ENCODE results near the gene COG5. TPM values are rescaled to one million over a fixed set of nuclear protein-coding genes. Genes with fewer than 3 reads are reported as not detected.

The COG5 gene
- total RNA-seq, 1 donor from 2014 or later = 21.4 TPM

DNA sequence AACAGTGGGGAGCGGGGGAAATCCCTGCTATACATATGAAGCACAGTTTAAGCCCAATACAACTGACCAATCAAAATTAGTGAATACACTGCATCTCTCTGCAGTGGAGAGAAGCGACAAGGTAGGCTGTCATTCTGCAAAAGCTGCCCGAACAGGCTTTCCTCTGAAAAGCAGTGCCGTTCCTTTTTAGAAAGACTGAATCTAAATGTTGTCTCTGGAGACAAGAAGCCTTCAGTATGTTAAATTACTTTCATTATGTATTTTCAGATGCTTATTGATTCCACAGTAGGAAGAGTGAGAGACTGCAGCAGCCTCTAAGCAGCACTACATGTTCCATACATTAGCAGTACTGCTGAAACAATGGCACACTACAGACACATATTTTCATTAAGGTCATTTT lies 93.8 kb downstream of the COG5 start, which contains the start of gene GPR22:
GPR22 (plus strand) TSS at position 129 of the 400 bp plus-strand sequence. CDS start 4,004 bp downstream, outside the sequence.
- Histone ChIP-seq H3K9ac (ENCODE audit: low read depth in 1 of 3, low read length in 3 of 3) (no peak within 1 kb of the TSS), H3K9me3 (ENCODE audit: control insufficient read depth in 3 of 3, low read length in 3 of 3) (no peaks in the 10 kb centered on the region), H3K36me3 (ENCODE audit: control insufficient read depth in 3 of 3, insufficient read depth in 3 of 3, low read length in 3 of 3) (no peaks in the 10 kb centered on the region), H3K4me1 (ENCODE audit: control insufficient read depth in 3 of 3, insufficient read depth in 3 of 3, low read length in 3 of 3) (no peaks in the 10 kb centered on the region), H3K27me3 (ENCODE audit: control insufficient read depth in 3 of 3, insufficient read depth in 3 of 3, low read length in 3 of 3) (no peaks in the 10 kb centered on the region), H3K4me3 (ENCODE audit: low read length in 3 of 3) (no peak within 1 kb of the TSS), H3K27ac (ENCODE audit: low read depth, low read length) (no peak within 1 kb of the TSS)

DNA sequence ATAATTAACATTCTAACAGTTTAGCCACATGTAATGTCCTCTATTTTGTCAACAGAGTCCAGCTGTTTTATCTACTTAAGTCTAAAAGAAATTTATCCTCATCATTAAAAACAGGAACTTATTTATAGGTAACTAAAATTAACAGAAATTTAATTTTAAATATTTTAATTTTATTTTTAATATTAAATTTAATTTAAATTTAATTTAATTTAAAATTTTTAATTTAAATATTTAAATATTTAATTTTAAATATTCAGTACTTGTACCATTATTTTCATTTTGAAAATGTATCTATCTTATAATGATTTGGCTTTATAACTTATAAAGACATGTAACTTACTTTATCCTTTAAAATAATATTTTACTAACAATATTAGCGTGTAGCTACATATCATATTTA lies 94.9 kb downstream of the COG5 start:
- no peak overlapping the region for H3K27ac ChIP-seq (ENCODE audit: low read depth, low read length)
- no peaks in the 10 kb centered on the region for H3K4me1 ChIP-seq (ENCODE audit: control insufficient read depth in 3 of 3, insufficient read depth in 3 of 3, low read length in 3 of 3)
- no peaks in the 10 kb centered on the region for H3K27me3 ChIP-seq (ENCODE audit: control insufficient read depth in 3 of 3, insufficient read depth in 3 of 3, low read length in 3 of 3)
- H3K9me3 ChIP-seq (ENCODE audit: control insufficient read depth in 3 of 3, low read length in 3 of 3) = no peaks in the 10 kb centered on the region
- no peaks in the 10 kb centered on the region for H3K36me3 ChIP-seq (ENCODE audit: control insufficient read depth in 3 of 3, insufficient read depth in 3 of 3, low read length in 3 of 3)
- H3K9ac ChIP-seq (ENCODE audit: low read depth in 1 of 3, low read length in 3 of 3) = no peak overlapping the region
- no peak overlapping the region for H3K4me3 ChIP-seq (ENCODE audit: low read length in 3 of 3)

DNA sequence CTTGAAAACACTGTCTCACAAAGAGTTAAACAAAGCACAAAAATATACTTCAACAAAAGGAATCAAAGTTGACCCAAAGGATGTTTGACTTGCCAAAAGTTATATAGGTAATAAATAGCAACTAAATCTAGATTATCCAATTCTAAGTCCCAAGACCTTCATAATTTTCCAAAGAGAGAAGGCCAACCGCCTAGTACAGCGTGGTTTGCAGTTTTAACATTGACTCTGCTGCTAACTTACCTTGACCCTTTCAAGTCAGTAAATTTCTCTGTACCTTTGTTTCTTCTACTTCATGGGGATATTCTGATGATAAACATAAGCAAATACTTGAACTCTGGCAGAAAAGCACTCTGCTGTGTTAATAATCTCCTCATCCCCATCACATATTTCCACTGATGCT lies 95.7 kb downstream of the COG5 start:
- Histone ChIP-seq H3K4me3 (ENCODE audit: low read length in 3 of 3) (no peak overlapping the region), H3K27me3 (ENCODE audit: control insufficient read depth in 3 of 3, insufficient read depth in 3 of 3, low read length in 3 of 3) (no peaks in the 10 kb centered on the region), H3K9ac (ENCODE audit: low read depth in 1 of 3, low read length in 3 of 3) (no peak overlapping the region), H3K27ac (ENCODE audit: low read depth, low read length) (no peak overlapping the region), H3K9me3 (ENCODE audit: control insufficient read depth in 3 of 3, low read length in 3 of 3) (no peaks in the 10 kb centered on the region), H3K4me1 (ENCODE audit: control insufficient read depth in 3 of 3, insufficient read depth in 3 of 3, low read length in 3 of 3) (no peaks in the 10 kb centered on the region), H3K36me3 (ENCODE audit: control insufficient read depth in 3 of 3, insufficient read depth in 3 of 3, low read length in 3 of 3) (no peaks in the 10 kb centered on the region)

DNA sequence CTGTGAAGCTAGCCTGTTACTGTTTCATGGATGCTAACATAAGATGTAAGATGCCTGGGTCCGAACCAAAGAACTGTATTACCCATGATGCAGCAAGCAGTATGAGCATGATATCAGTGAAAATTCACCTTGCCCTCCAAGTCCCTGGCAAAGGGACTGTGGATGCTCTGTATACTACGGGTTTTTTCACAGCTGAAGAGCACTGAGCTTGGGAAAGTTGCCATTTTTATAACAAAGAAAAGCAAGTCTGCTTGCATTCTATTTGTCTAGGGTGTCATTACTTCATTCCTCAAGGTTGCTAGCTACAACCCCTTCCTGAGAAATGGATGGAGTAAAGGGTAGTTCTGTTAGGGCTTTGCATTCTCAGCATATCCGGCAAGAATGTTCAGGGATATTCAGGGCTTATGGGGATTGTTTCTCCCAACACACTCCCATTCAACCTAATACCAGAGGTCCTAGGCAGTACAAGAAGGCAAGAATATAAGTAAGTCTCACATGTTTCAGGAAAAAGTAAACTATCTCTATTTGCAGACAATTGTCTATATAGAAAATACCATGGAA lies 99.0 kb downstream of the COG5 start:
- H3K9ac ChIP-seq (ENCODE audit: low read depth in 1 of 3, low read length in 3 of 3) = no peak overlapping the region
- H3K27ac ChIP-seq (ENCODE audit: low read depth, low read length) = no peak overlapping the region
- no peaks in the 10 kb centered on the region for H3K27me3 ChIP-seq (ENCODE audit: control insufficient read depth in 3 of 3, insufficient read depth in 3 of 3, low read length in 3 of 3)
- no peaks in the 10 kb centered on the region for H3K4me1 ChIP-seq (ENCODE audit: control insufficient read depth in 3 of 3, insufficient read depth in 3 of 3, low read length in 3 of 3)
- no peaks in the 10 kb centered on the region for H3K9me3 ChIP-seq (ENCODE audit: control insufficient read depth in 3 of 3, low read length in 3 of 3)
- no peak overlapping the region for H3K4me3 ChIP-seq (ENCODE audit: low read length in 3 of 3)
- no peaks in the 10 kb centered on the region for H3K36me3 ChIP-seq (ENCODE audit: control insufficient read depth in 3 of 3, insufficient read depth in 3 of 3, low read length in 3 of 3)

DNA sequence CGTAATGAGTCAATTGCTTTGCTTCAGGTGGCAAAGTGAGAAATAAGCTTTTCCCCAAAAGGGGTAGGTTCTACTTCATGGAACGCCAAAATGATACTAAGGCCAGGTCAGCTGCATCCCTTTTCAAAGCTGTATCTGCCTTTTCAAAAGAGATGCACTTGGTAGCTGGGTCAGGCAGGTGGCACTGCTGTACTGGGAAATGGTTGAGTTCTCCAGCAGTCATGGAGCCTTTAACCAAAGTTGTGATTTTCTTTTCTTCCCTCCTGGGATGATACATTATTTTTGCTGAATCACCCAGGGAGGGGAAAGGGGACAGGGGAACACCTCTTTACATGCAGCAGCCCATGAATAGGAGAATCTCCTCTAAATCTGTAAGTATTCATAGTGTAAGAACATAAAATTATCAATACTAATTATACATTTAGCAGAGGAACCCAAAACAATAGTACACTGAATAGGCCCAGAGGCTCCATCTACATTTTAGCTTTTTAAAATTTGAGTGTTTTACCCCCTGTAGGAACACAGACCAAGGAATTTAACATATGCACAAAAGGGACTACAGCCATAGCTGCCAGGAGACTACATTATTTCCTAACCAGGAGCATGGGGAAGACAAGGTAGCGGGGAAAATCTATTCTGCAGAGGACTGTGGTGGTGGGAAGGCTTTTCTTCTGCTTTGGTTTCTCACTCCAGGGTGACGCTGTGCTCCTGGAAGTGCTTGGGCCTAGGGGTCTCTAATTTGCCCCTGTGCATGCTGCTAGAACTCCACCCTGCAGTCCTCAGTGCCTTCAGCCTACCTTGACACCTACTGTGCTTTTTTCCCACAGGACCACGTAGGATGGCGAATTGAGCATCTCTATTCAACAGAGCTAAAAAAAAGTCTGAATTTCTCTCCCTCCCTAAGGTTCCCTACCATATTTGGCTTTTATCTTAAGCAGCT lies 100.3 kb downstream of the COG5 start:
- no peak overlapping the region for H3K27ac ChIP-seq (ENCODE audit: low read depth, low read length)
- no peak overlapping the region for H3K9ac ChIP-seq (ENCODE audit: low read depth in 1 of 3, low read length in 3 of 3)
- H3K4me3 ChIP-seq (ENCODE audit: low read length in 3 of 3) = no peak overlapping the region
- H3K4me1 ChIP-seq (ENCODE audit: control insufficient read depth in 3 of 3, insufficient read depth in 3 of 3, low read length in 3 of 3) = no peaks in the 10 kb centered on the region
- no peaks in the 10 kb centered on the region for H3K9me3 ChIP-seq (ENCODE audit: control insufficient read depth in 3 of 3, low read length in 3 of 3)
- H3K27me3 ChIP-seq (ENCODE audit: control insufficient read depth in 3 of 3, insufficient read depth in 3 of 3, low read length in 3 of 3) = no peaks in the 10 kb centered on the region
- H3K36me3 ChIP-seq (ENCODE audit: control insufficient read depth in 3 of 3, insufficient read depth in 3 of 3, low read length in 3 of 3) = peaks cover 0 to 2% (median 0%) of the 10 kb centered on the region in 3 donors

DNA sequence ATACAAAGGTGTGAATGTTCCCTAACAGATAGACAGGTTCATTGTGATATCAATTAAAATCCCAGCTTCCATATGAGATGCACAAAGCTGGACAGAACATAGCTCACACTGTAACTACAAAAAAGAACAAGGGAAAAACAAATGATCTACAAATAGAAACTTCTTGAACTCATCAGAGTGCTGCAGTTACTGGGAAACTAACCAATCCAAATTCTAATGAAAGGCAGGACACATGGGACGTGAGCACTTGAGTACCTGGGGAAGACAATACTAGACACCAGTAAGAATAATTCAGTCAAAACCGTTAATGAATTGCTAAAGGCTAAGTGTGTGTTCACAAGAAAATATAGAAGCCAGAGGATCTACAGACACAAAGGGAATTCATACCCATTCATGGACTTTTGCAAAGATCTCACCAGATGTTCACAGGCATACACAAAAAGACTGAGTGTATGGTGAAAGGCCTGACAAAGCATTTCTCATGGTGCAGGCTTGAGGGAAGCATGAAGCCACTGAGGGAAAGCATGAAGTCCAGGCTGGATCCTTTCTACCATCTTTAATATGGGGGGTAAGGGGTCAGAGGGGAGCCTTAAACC lies 101.7 kb downstream of the COG5 start:
- H3K27me3 ChIP-seq (ENCODE audit: control insufficient read depth in 3 of 3, insufficient read depth in 3 of 3, low read length in 3 of 3) = no peaks in the 10 kb centered on the region
- no peak overlapping the region for H3K9ac ChIP-seq (ENCODE audit: low read depth in 1 of 3, low read length in 3 of 3)
- H3K36me3 ChIP-seq (ENCODE audit: control insufficient read depth in 3 of 3, insufficient read depth in 3 of 3, low read length in 3 of 3) = peaks cover 0 to 3% (median 0%) of the 10 kb centered on the region in 3 donors
- H3K9me3 ChIP-seq (ENCODE audit: control insufficient read depth in 3 of 3, low read length in 3 of 3) = no peaks in the 10 kb centered on the region
- no peak overlapping the region for H3K4me3 ChIP-seq (ENCODE audit: low read length in 3 of 3)
- no peaks in the 10 kb centered on the region for H3K4me1 ChIP-seq (ENCODE audit: control insufficient read depth in 3 of 3, insufficient read depth in 3 of 3, low read length in 3 of 3)
- H3K27ac ChIP-seq (ENCODE audit: low read depth, low read length) = no peak overlapping the region

DNA sequence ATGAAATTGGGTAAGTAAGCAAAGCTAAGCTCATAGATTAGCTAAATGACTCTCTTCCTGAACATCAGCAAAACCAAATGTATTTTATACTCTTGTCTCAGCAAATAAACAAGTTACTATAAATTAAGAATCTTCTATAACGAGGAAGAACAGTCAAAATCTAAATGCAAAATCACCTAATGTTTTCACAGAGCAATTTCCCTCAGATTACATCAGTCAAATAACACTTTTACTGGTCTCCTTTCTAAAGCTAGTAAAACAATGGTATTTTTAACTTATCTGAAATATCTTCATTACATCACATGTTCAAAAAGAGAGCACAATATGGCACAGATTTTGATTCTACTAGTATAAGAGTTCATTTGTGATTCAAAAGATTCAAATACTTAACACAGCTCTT lies 110.3 kb downstream of the COG5 start:
- Histone ChIP-seq H3K4me1 (ENCODE audit: control insufficient read depth in 3 of 3, insufficient read depth in 3 of 3, low read length in 3 of 3) (no peaks in the 10 kb centered on the region), H3K4me3 (ENCODE audit: low read length in 3 of 3) (no peak overlapping the region), H3K27me3 (ENCODE audit: control insufficient read depth in 3 of 3, insufficient read depth in 3 of 3, low read length in 3 of 3) (no peaks in the 10 kb centered on the region), H3K36me3 (ENCODE audit: control insufficient read depth in 3 of 3, insufficient read depth in 3 of 3, low read length in 3 of 3) (peaks cover 0 to 2% (median 1%) of the 10 kb centered on the region in 3 donors), H3K9ac (ENCODE audit: low read depth in 1 of 3, low read length in 3 of 3) (no peak overlapping the region), H3K9me3 (ENCODE audit: control insufficient read depth in 3 of 3, low read length in 3 of 3) (no peaks in the 10 kb centered on the region), H3K27ac (ENCODE audit: low read depth, low read length) (no peak overlapping the region)

DNA sequence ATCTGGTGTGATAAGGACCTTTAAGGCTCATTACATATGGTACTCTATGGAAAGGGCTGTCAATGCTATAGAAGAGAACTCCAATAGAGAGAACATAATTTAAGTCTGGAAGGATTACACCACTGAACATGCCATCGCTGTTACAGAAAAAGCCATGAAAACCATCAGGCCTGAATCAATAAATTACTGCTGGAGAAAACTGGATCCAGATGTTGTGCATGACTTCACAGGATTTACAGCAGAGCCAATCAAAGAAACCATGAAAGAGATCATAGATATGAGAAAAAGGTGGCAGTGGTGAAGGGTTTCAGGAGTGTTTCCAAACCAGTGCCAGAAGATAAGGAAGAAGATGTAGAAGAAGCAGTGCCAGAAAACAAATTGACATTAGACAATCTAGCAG lies 112.8 kb downstream of the COG5 start:
- Histone ChIP-seq H3K27me3 (ENCODE audit: control insufficient read depth in 3 of 3, insufficient read depth in 3 of 3, low read length in 3 of 3) (no peaks in the 10 kb centered on the region), H3K4me1 (ENCODE audit: control insufficient read depth in 3 of 3, insufficient read depth in 3 of 3, low read length in 3 of 3) (no peaks in the 10 kb centered on the region), H3K4me3 (ENCODE audit: low read length in 3 of 3) (no peak overlapping the region), H3K9ac (ENCODE audit: low read depth in 1 of 3, low read length in 3 of 3) (no peak overlapping the region), H3K36me3 (ENCODE audit: control insufficient read depth in 3 of 3, insufficient read depth in 3 of 3, low read length in 3 of 3) (peaks cover 0 to 2% (median 0%) of the 10 kb centered on the region in 3 donors), H3K27ac (ENCODE audit: low read depth, low read length) (no peak overlapping the region), H3K9me3 (ENCODE audit: control insufficient read depth in 3 of 3, low read length in 3 of 3) (no peaks in the 10 kb centered on the region)

DNA sequence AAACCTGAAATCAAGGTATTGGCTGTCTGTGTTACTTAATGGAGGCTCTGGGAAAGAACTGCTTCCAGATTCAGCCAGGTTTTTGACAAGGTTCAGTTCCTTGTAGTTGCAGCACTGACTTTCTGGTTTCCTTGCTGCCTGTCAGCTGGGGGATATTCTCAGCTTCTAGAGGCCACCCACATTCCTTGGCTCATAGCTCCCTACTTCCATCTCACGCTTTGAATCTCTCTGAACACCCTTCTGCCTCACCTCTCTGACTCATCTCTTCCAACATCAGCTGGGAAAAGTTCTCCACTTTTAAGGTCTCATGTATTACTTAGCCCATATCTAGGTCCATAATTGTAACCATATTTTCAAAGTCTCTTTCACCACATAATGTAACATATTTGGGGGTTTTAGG lies 116.7 kb downstream of the COG5 start:
- no peak overlapping the region for H3K9ac ChIP-seq (ENCODE audit: low read depth in 1 of 3, low read length in 3 of 3)
- H3K36me3 ChIP-seq (ENCODE audit: control insufficient read depth in 3 of 3, insufficient read depth in 3 of 3, low read length in 3 of 3) = peaks cover 0 to under 1% (median 0%) of the 10 kb centered on the region in 3 donors
- no peak overlapping the region for H3K4me3 ChIP-seq (ENCODE audit: low read length in 3 of 3)

DNA sequence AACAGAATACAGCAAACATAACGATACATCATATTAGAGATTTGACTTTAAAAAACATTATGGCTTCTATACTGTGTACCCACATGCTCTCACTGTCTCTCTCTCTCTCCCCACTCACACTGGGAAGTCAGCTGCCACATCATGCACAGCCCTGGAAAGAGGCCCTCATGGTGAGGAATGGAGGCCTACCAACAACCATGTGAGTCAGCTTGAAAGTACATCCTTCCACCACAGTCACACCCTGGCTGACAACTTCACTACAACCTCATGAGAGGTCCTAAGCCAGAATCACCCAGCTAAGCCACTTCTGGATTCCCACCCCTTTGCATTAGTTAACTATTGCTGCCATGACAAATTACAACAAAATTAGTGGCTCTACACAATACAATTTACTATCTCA lies 117.2 kb downstream of the COG5 start:
- Histone ChIP-seq H3K4me3 (ENCODE audit: low read length in 3 of 3) (no peak overlapping the region), H3K9ac (ENCODE audit: low read depth in 1 of 3, low read length in 3 of 3) (no peak overlapping the region), H3K27ac (ENCODE audit: low read depth, low read length) (no peak overlapping the region), H3K9me3 (ENCODE audit: control insufficient read depth in 3 of 3, low read length in 3 of 3) (no peaks in the 10 kb centered on the region), H3K4me1 (ENCODE audit: control insufficient read depth in 3 of 3, insufficient read depth in 3 of 3, low read length in 3 of 3) (no peaks in the 10 kb centered on the region), H3K36me3 (ENCODE audit: control insufficient read depth in 3 of 3, insufficient read depth in 3 of 3, low read length in 3 of 3) (no peaks in the 10 kb centered on the region), H3K27me3 (ENCODE audit: control insufficient read depth in 3 of 3, insufficient read depth in 3 of 3, low read length in 3 of 3) (no peaks in the 10 kb centered on the region)

More for the DNA sequence above, 116.7 kb downstream of the COG5 start:
- no peaks in the 10 kb centered on the region for H3K27me3 ChIP-seq (ENCODE audit: control insufficient read depth in 3 of 3, insufficient read depth in 3 of 3, low read length in 3 of 3)
- H3K9me3 ChIP-seq (ENCODE audit: control insufficient read depth in 3 of 3, low read length in 3 of 3) = no peaks in the 10 kb centered on the region
- no peak overlapping the region for H3K27ac ChIP-seq (ENCODE audit: low read depth, low read length)
- no peaks in the 10 kb centered on the region for H3K4me1 ChIP-seq (ENCODE audit: control insufficient read depth in 3 of 3, insufficient read depth in 3 of 3, low read length in 3 of 3)
